Measurements from ENCODE around the gene TRIO. TPM values are rescaled to one million over a fixed set of nuclear protein-coding genes. Genes with fewer than 3 reads are reported as not detected.

The TRIO gene
- total RNA-seq, 4 donors from 2014 or later, result 290 to 370 (median 346) TPM

DNA sequence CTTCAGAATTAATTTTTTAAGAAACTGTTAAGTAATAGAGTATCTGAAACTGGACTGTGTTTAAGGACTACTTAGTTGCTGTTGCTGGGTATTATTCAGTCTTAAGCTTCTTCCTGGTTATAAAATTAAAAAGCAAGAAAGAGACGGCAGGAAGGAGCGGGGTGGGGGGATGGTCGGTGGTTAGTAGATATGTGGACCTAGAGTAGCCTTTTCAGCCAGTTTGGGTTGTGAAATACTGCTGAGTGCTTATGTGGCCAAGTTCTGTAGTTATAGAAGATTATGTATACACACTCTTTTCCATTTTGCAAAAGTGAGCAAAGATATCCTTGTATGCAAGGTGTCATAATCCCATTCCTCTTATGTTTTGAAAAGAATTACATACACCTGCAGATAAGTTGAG, 28.5 kb downstream of the TRIO start:
- no peak for DNase-seq (ENCODE audit: low spot score in 2 of 2)
- Histone ChIP-seq H3K4me3 (no peak overlapping the region), H3K27me3 (no peaks in the 10 kb centered on the region), H3K36me3 (no peaks in the 10 kb centered on the region), H3K4me1 (peaks cover 0 to 65% (median 26%) of the 10 kb centered on the region in 4 donors), H3K27ac (no peak overlapping the region), H3K9me3 (no peaks in the 10 kb centered on the region)
- 66% methylated on average over 3 of the region's 3 CpGs for WGBS, 2 donors
- no peak for TF ChIP-seq POLR2A (IDR thresholded peaks at IDR 0.05)
- TF ChIP-seq, protein P1, sequence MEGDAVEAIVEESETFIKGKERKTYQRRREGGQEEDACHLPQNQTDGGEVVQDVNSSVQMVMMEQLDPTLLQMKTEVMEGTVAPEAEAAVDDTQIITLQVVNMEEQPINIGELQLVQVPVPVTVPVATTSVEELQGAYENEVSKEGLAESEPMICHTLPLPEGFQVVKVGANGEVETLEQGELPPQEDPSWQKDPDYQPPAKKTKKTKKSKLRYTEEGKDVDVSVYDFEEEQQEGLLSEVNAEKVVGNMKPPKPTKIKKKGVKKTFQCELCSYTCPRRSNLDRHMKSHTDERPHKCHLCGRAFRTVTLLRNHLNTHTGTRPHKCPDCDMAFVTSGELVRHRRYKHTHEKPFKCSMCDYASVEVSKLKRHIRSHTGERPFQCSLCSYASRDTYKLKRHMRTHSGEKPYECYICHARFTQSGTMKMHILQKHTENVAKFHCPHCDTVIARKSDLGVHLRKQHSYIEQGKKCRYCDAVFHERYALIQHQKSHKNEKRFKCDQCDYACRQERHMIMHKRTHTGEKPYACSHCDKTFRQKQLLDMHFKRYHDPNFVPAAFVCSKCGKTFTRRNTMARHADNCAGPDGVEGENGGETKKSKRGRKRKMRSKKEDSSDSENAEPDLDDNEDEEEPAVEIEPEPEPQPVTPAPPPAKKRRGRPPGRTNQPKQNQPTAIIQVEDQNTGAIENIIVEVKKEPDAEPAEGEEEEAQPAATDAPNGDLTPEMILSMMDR (IDR thresholded peaks at IDR 0.05), result no peak
- TF ChIP-seq EP300 (IDR thresholded peaks at IDR 0.05), result no peak

DNA sequence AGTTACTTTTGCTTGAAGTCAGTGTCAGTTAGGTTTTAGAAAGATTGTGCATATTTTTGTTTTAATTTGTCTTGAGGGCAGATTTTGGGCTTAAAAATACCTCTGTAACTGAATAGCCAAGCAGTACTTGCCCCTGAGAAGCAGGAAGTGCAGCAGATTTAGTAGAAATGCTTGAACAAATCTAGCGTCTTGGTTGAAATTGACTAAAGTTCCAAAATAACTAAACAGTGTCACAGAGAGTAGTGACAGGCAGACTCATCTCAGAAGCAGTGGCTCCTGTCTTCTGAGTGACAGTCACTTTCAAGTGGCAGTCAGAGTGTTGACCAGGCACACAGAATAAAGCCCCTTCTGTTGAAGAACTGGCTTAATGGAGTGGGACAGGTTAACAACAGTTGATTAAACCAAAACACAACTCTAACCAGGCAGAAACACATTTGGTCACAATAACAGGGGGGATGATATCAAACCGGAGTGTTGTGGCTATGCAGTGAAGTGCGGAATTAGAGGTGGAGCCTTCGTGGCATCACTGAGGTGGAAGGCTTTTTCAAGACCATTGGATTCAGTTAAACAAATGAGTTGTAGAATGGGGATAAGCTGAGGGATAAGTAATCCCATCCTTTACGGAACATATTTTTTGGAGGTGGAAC, 29.1 kb downstream of the TRIO start:
- Histone ChIP-seq H3K4me3 (no peak overlapping the region), H3K36me3 (no peaks in the 10 kb centered on the region), H3K9me3 (no peaks in the 10 kb centered on the region), H3K27me3 (no peaks in the 10 kb centered on the region), H3K4me1 (peaks cover 0 to 61% (median 23%) of the 10 kb centered on the region in 4 donors), H3K27ac (no peak overlapping the region)
- WGBS, 2 donors, result 76 to 88% methylated on average over 5 of the region's 5 CpGs
- TF ChIP-seq POLR2A (IDR thresholded peaks at IDR 0.05) (no peak), EP300 (IDR thresholded peaks at IDR 0.05) (no peak)
- TF ChIP-seq, protein P1 (IDR thresholded peaks at IDR 0.05), result no peak
- no peak for DNase-seq (ENCODE audit: low spot score in 2 of 2)

DNA sequence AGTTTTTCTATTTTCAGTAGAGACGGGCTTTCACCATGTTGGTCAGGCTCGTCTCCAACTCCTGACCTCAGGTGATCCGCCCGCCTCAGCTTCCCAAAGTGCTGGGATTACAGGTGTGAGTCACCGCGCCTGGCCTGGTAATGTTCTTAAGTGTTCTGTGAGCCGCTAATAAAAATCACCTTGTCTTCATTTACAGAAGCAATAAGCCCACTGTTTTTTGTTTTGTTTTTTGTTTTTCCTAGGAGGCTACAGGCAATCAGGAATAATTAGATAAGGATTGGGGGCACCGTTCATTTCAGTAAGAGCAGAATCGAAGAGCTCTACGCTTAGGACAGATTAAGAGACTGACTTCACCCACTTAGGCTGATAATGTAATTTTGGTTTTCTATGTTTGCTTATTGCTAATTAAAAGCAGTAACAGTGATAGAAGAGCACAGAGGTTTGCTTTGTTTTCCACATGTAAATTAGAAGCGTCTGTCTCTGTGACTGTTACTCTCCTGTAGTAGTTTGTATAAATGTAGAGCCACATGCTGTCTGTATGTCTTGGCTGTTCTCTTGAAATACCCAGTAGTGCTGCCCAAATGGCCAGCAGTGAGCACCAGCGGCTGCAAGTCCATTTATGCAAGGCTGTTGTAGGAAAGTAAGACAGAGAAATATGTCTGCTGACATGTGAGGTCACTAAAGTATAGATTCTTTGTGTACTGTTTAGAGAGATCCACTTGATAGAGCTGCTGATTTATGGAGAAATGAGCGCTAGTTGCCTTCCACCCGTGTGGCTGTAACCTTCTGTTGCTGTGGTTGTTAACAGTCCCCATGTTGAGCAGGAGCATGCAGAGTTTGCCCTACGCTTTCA, 30.5 kb downstream of the TRIO start:
- 77 to 79% methylated on average over 15 of the region's 15 CpGs for WGBS, 2 donors
- Histone ChIP-seq H3K36me3 (no peaks in the 10 kb centered on the region), H3K4me3 (no peak overlapping the region), H3K27me3 (no peaks in the 10 kb centered on the region), H3K4me1 (peaks cover 0 to 61% (median 31%) of the 10 kb centered on the region in 4 donors), H3K27ac (peak overlapping the region in 1 of 4 donors; percentile 54), H3K9me3 (no peaks in the 10 kb centered on the region)
- no peak for DNase-seq (ENCODE audit: low spot score in 2 of 2)
- TF ChIP-seq, protein P1 (IDR thresholded peaks at IDR 0.05), result no peak
- no peak for TF ChIP-seq POLR2A (IDR thresholded peaks at IDR 0.05)
- no peak for TF ChIP-seq EP300 (IDR thresholded peaks at IDR 0.05)

DNA sequence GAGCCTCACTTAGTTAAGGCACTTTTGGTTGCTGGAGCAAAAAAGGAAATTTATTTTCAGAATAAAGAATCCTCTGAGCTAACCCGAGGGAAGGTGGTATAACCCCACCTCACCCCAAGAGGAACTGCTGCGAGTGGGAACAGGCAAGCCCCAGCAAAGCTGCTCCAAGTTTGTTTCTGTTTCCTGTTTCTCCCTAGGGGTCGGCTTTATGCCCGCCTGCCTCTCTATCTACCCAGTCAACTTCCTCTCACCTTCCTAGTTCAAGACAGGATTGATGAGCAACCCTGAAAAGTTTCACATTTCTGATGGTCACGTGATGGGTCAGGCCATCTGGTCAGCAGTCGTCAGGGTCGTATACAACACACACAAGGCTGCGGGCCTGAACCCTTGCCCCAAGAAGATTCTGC, 31.1 kb downstream of the TRIO start:
- H3K27me3 ChIP-seq, result no peaks in the 10 kb centered on the region
- no peaks in the 10 kb centered on the region for H3K36me3 ChIP-seq
- H3K4me1 ChIP-seq, result peaks cover 0 to 66% (median 36%) of the 10 kb centered on the region in 4 donors
- no peak for TF ChIP-seq POLR2A (IDR thresholded peaks at IDR 0.05)
- H3K27ac ChIP-seq, result peak overlapping the region in 1 of 4 donors; percentile 54
- DNase-seq (ENCODE audit: low spot score in 2 of 2), result no peak
- no peak overlapping the region for H3K4me3 ChIP-seq
- no peaks in the 10 kb centered on the region for H3K9me3 ChIP-seq
- 46 to 59% methylated on average over 8 of the region's 8 CpGs for WGBS, 2 donors

DNA sequence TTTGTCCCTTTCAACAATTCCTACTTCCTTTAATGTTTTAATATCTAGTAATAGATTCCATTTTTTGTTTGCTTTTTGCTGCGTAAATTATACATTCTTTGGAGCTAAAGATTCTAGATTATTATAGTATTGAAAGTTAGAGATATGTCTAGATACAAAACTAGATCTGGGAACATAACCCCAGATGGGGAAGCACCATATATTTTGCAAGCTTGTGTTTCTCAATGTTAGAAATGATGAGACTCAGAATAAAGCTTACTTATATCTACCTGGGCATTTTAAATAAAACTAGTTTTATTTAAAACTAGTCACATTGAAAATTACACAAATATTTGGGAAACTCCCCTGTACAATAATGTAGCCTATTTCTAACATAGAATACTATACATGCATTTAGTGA, 32.2 kb downstream of the TRIO start:
- Histone ChIP-seq H3K27me3 (no peaks in the 10 kb centered on the region), H3K27ac (no peak overlapping the region), H3K4me3 (no peak overlapping the region), H3K36me3 (no peaks in the 10 kb centered on the region), H3K9me3 (no peaks in the 10 kb centered on the region), H3K4me1 (peaks cover 0 to 67% (median 38%) of the 10 kb centered on the region in 4 donors)
- 92 to 94% methylated on average over 1 of the region's 1 CpG for WGBS, 2 donors
- no peak for DNase-seq (ENCODE audit: low spot score in 2 of 2)
- TF ChIP-seq POLR2A (IDR thresholded peaks at IDR 0.05) (no peak), EP300 (IDR thresholded peaks at IDR 0.05) (no peak)
- TF ChIP-seq, protein P1 (IDR thresholded peaks at IDR 0.05), result no peak
